K562 (cell line): ENCODE results near the gene SOAT2. TPM values are rescaled to one million over a fixed set of nuclear protein-coding genes. Genes with fewer than 3 reads are reported as not detected.

Experiments used
- ATAC-seq: fragments of 200-7000 bp; cut with Tn5 transposase; 3 replicates; pipeline ENCODE4 v1.9.1; 2020; ENCODE audit warnings: moderate library complexity
- BruUV-seq: library from RNA; stranded (reverse); fragments of 400-500 nt; replicated peaks from 2 replicates; lab custom pipeline; 2021; lab: Mats Ljungman, UMichigan
- CTCF ChIA-PET: fragments of 300-600 bp; formaldehyde crosslinking; extraction: SDS; loops from one replicate; lab custom pipeline; 2021; ENCODE audit warnings: low intra/inter-chr PET ratio; lab: Yijun Ruan, JAX
- POLR2A ChIA-PET: fragments of 300-600, 350-650 bp; sonication (Branson Sonifier 250); formaldehyde crosslinking; extraction: SDS; loops from one replicate; lab custom pipeline; 2021; ENCODE audit warnings: antibody characterized with exemption, inconsistent platforms; lab: Yijun Ruan, JAX
- DNase-seq, 4 experiments: peaks; one replicate each; pipeline versions ENCODE4 v3.0.0 to v3.0.0-alpha.2; 2011 to 2018; ENCODE audit warnings: low spot score in 3 of 4, mixed read lengths in 3 of 4; ENCODE audit errors: extremely low read depth in 1 of 4
- FAIRE-seq: peaks from 2 replicates; lab custom pipeline; 2011; peaks lifted over from hg19 to GRCh38; lab: Jason Lieb, UNC
- H2AFZ ChIP-seq: 2 replicates; pipeline ENCODE4 v1.6.0; 2011; ENCODE audit warnings: low read depth, low read length, control low read depth, inconsistent platforms
- H3K27ac ChIP-seq: fragments of 200-600 bp; 3 replicates; pipeline ENCODE4 v1.8.0; 2011; ENCODE audit warnings: low read depth, mild to moderate bottlenecking, control low read depth, inconsistent platforms, low read length, moderate library complexity, mixed read lengths; ENCODE audit errors: extremely low read depth
- H3K27me3 ChIP-seq, 2 experiments: fragments of 300-600 bp in 1 of 2; 2 replicates in 1 of 2; 3 replicates in 1 of 2; pipeline versions ENCODE4 v1.6.0 to v1.8.0; 2011; ENCODE audit warnings: inconsistent platforms in 2 of 2, low read length in 2 of 2, mild to moderate bottlenecking in 1 of 2, mixed read lengths in 1 of 2, moderate library complexity in 1 of 2; ENCODE audit not compliant: control insufficient read depth in 2 of 2, insufficient read depth in 2 of 2
- H3K36me3 ChIP-seq: fragments of 300-600 bp; 3 replicates; pipeline ENCODE4 v1.8.0; 2011; ENCODE audit warnings: mild to moderate bottlenecking, low read length, inconsistent platforms; ENCODE audit not compliant: control insufficient read depth, insufficient read depth
- H3K4me1 ChIP-seq, 2 experiments: fragments of 200-600 bp in 1 of 2; replicated peaks in 1 of 2; 2 replicates in 1 of 2; 3 replicates in 1 of 2; pipeline versions ENCODE4 v1.5.1 to v1.8.0; 2011; ENCODE audit warnings: inconsistent platforms in 2 of 2, low read length in 2 of 2, mild to moderate bottlenecking in 1 of 2, mixed read lengths in 1 of 2, moderate library complexity in 1 of 2; ENCODE audit not compliant: control insufficient read depth in 2 of 2, insufficient read depth in 2 of 2
- H3K4me2 ChIP-seq: 2 replicates; pipeline ENCODE4 v1.6.1; 2011; ENCODE audit warnings: low read length, control low read depth, inconsistent platforms, mixed read lengths; ENCODE audit not compliant: insufficient read depth
- H3K4me3 ChIP-seq: fragments of 200-600 bp; sonication (generic), shearing (Covaris generic); 2 replicates; pipeline ENCODE4 v1.5.1; 2016; ENCODE audit warnings: control low read depth, inconsistent platforms
- H3K79me2 ChIP-seq: fragments of 200-600 bp; 3 replicates; pipeline ENCODE4 v1.8.0; 2011; ENCODE audit warnings: low read length, inconsistent platforms; ENCODE audit not compliant: control insufficient read depth, insufficient read depth
- H3K9ac ChIP-seq, 2 experiments: 2 replicates each; pipeline versions ENCODE4 v1.6.0 to v1.6.1; 2011; ENCODE audit warnings: low read depth in 2 of 2, low read length in 2 of 2, control low read depth in 1 of 2, inconsistent platforms in 1 of 2, mild to moderate bottlenecking in 1 of 2, mixed read lengths in 1 of 2; ENCODE audit not compliant: insufficient read depth in 1 of 2
- H3K9me1 ChIP-seq: one replicate; pipeline ENCODE4 v1.6.0; 2011; ENCODE audit warnings: inconsistent platforms, mild to moderate bottlenecking, low read length, moderate library complexity; ENCODE audit not compliant: control insufficient read depth, insufficient read depth
- H3K9me3 ChIP-seq: replicated peaks from 2 replicates; pipeline ENCODE4 v1.5.1; 2011; ENCODE audit warnings: low read depth, low read length, inconsistent platforms; ENCODE audit not compliant: control insufficient read depth, insufficient read depth
- H4K20me1 ChIP-seq: replicated peaks from 2 replicates; pipeline ENCODE4 v1.6.1; 2011; ENCODE audit warnings: low read length, inconsistent platforms, mixed read lengths; ENCODE audit not compliant: control insufficient read depth, insufficient read depth
- CTCF ChIP-seq, 3 experiments: IDR thresholded peaks in 2 of 3; conservative IDR thresholded peaks in 1 of 3; 2 replicates each; pipeline ENCODE4 v1.5.1; 2011 to 2012; ENCODE audit warnings: low read length in 3 of 3, mild to moderate bottlenecking in 3 of 3, control low read depth in 2 of 3, improper control_type of control experiment in 1 of 3, inconsistent platforms in 1 of 3, low read depth in 1 of 3, mixed read lengths in 1 of 3, moderate library complexity in 1 of 3; ENCODE audit not compliant: insufficient read depth in 2 of 3
- NFIC ChIP-seq: fragments of 450-650 bp; IDR thresholded peaks from 2 replicates; pipeline ENCODE4 v1.6.1; 2017; ENCODE audit warnings: mild to moderate bottlenecking, inconsistent platforms
- NFYB ChIP-seq: IDR thresholded peaks from 2 replicates; pipeline ENCODE4 v1.6.1; 2011; ENCODE audit warnings: mild to moderate bottlenecking, moderate library complexity; ENCODE audit not compliant: insufficient read length; ENCODE audit errors: extremely low read depth
- RAD21 ChIP-seq, 2 experiments: fragments of 250-450 bp in 1 of 2; fragments of 450-650 bp in 1 of 2; sonication (Bioruptor Pico) in 1 of 2; formaldehyde crosslinking in 1 of 2; IDR thresholded peaks in 1 of 2; conservative IDR thresholded peaks in 1 of 2; 2 replicates each; pipeline versions ENCODE4 v1.4.0 to v1.8.0; 2020 to 2022; ENCODE audit warnings: mild to moderate bottlenecking in 2 of 2, moderate library complexity in 1 of 2
- REST ChIP-seq, 2 experiments: fragments of 450-650 bp; formaldehyde crosslinking in 1 of 2; IDR thresholded peaks; 2 replicates each; pipeline versions ENCODE4 v1.4.0 to v1.6.1; 2014 to 2020; ENCODE audit warnings: mild to moderate bottlenecking in 2 of 2, borderline replicate concordance in 1 of 2, low read depth in 1 of 2
- RHOXF2B ChIP-seq: fragments of 250-450 bp; sonication (Bioruptor Pico); conservative IDR thresholded peaks from 2 replicates; pipeline ENCODE4 v1.5.1; 2021
- SUPT5H ChIP-seq: fragments of 450-650 bp; IDR thresholded peaks from 2 replicates; pipeline ENCODE4 v1.6.1; 2016
- TAL1 ChIP-seq: fragments of 450-650 bp; IDR thresholded peaks from 2 replicates; pipeline ENCODE4 v1.6.1; 2016; ENCODE audit warnings: mild to moderate bottlenecking
- ZBTB7A ChIP-seq: IDR thresholded peaks from 2 replicates; pipeline ENCODE4 v1.6.1; 2011; ENCODE audit warnings: low read depth, mild to moderate bottlenecking, low read length, moderate library complexity, borderline replicate concordance; ENCODE audit not compliant: control insufficient read depth
- WGBS: fragments of 100-300 bp; shearing (Covaris generic); methylation state at CpG from one replicate; pipeline ENCODE4 v1.1.6; 2016; ENCODE audit warnings: low coverage, mixed read lengths; ENCODE audit not compliant: insufficient coverage; ENCODE audit errors: missing lambda C conversion rate; 5-methylcytosine and 5-hydroxymethylcytosine counted together
- in situ Hi-C: fragments of 300-500 bp; cut with MboI; formaldehyde crosslinking; loops from 4 replicates; pipeline ENCODE4 v1.15.0; 2018; ENCODE audit warnings: inconsistent platforms, mixed read lengths
- intact Hi-C: fragments of 100-400 bp; cut with micrococcal nuclease; formaldehyde crosslinking; loops from 2 replicates; pipeline ENCODE4 v1.14.2; 2022
- polyA plus RNA-seq, 8 experiments: library from polyadenylated mRNA; depleted of rRNA in 4 of 8; stranded (reverse) in 5 of 8; unstranded in 3 of 8; fragments of >200 nt; fragmentation: Nextera tagmentation in 2 of 8; fragmentation: Illumina TruSeq in 1 of 8; extraction: Ambion mirVana in 2 of 8; extraction: Trizol in 1 of 8; gene quantifications; 2 replicates each; pipeline versions ENCODE4 v1.2.1 to v1.2.3, GENCODE V29; 2011 to 2014; ENCODE audit warnings: inconsistent platforms in 1 of 8, missing spikeins in 1 of 8
- total RNA-seq, 7 experiments: library from RNA; depleted of rRNA in 6 of 7; stranded (reverse); fragments of >200 nt in 6 of 7; fragmentation: Illumina TruSeq in 2 of 7; extraction: Trizol in 2 of 7; gene quantifications; 2 replicates each; pipeline versions ENCODE4 v1.2.1 to v1.2.3, GENCODE V29; 2011 to 2021; ENCODE audit warnings: low replicate concordance in 1 of 7

The SOAT2 gene
- total and polyA plus RNA-seq, 9 of the 15 experiments (the other 6 are each of a cell fraction or from before 2014, with no cell fraction given) = 0.04 TPM; not detected in 8

GRCh38 chr12:53071591-53072551, 31.4 kb upstream of the SOAT2 start:
- Histone ChIP-seq H3K9ac (peak overlapping the region; percentile 18 to 88), H3K9me3 (no peaks in the 10 kb centered on the region), H3K4me1 (peaks cover 19 to 29% of the 10 kb centered on the region in 2 experiments), H3K36me3 (peaks cover 16% of the 10 kb centered on the region; the same call in 2 of the 3 replicates), H3K27ac (peak overlapping the region; percentile 44; the same call in 2 of the 3 replicates), H3K4me3 (no peak overlapping the region), H4K20me1 (no peaks in the 10 kb centered on the region), H3K4me2 (peak overlapping the region; percentile 49), H3K79me2 (no peaks in the 10 kb centered on the region), H3K27me3 (no peaks in the 10 kb centered on the region), H2AFZ (peak overlapping the region; percentile 60), H3K9me1 (no peaks in the 10 kb centered on the region)
- DNase-seq (peak; percentile 80 to 85 (median 82)), FAIRE-seq (peak; percentile 96), ATAC-seq (peak; percentile 80)
- CTCF ChIA-PET = interaction anchor here (1.4 kb wide), 1 partner anchor 28 kb away, joined by 6 read pairs; no protein-coding TSS in a partner anchor
- POLR2A ChIA-PET = interaction anchor here (0.6 to 1.6 kb wide), 5 partner anchors 9 to 559 kb away, joined by 3 to 6 read pairs (median 3); partner anchors contain the start of gene PFDN5
- BruUV-seq = no TSS peak
- intact Hi-C loops (no loop called here), in situ Hi-C loops (no loop called here)
- WGBS = 45% methylated on average over 11 of the region's 11 CpGs
- TF ChIP-seq NFYB = no peak
- TF ChIP-seq NFIC = peak; percentile 75
- TF ChIP-seq CTCF (IDR thresholded peaks at IDR 0.05 in 2 of 3, conservative IDR thresholded peaks at IDR 0.05 in 1 of 3; ENCODE audit: insufficient read depth in 2 of 3, low read depth in 1 of 3, low read length in 3 of 3) = peak; percentile 45 to 52 (median 45)
- TF ChIP-seq SUPT5H = no peak
- TF ChIP-seq ZBTB7A = peak; percentile 54; the same call in 1 of the 2 replicates
- TF ChIP-seq REST (IDR thresholded peaks at IDR 0.05; ENCODE audit: borderline replicate concordance) = 0 out of 2 replicates have a peak, but pooled peaks have one; percentile 32
- no peak for TF ChIP-seq REST (CRISPR knock-in tag; IDR thresholded peaks at IDR 0.05; ENCODE audit: low read depth)
- no peak for TF ChIP-seq RHOXF2B
- peak; percentile 12; the same call in 1 of the 2 replicates for TF ChIP-seq TAL1
- TF ChIP-seq RAD21 (CRISPR knock-in tag; conservative IDR thresholded peaks at IDR 0.05 in 1 of 2, IDR thresholded peaks at IDR 0.05 in 1 of 2) = peak in 1 of 2 experiments; percentile 49; a peak in 3 of 4 replicates
